H7 (cell line): ENCODE results near the gene SETD7. TPM values are rescaled to one million over a fixed set of nuclear protein-coding genes. Genes with fewer than 3 reads are reported as not detected.

Experiments used
- DNase-seq: peaks from one replicate; pipeline ENCODE4 v3.0.0; 2012
- H3K27me3 ChIP-seq: 2 replicates; pipeline ENCODE4 v1.6.0; 2011; ENCODE audit warnings: mild to moderate bottlenecking, low read length; ENCODE audit not compliant: control insufficient read depth, insufficient read depth
- H3K36me3 ChIP-seq: replicated peaks from 2 replicates; pipeline ENCODE4 v1.5.1; 2011; ENCODE audit warnings: low read length; ENCODE audit not compliant: control insufficient read depth, insufficient read depth
- H3K4me3 ChIP-seq: 2 replicates; pipeline ENCODE4 v1.5.1; 2011; ENCODE audit warnings: low read depth, mild to moderate bottlenecking, control low read depth, low read length, moderate library complexity; ENCODE audit not compliant: insufficient read depth
- total RNA-seq: library from RNA; depleted of rRNA; stranded (reverse); fragments of >200 nt; shearing (Covaris generic); gene quantifications from 2 replicates; pipeline ENCODE4 v1.2.3, GENCODE V29; 2014

SETD7 gene
- total RNA-seq, 1 experiment from 2014 or later, result 8.6 TPM

GRCh38 chr4:139547979-139548378 is 8.0 kb downstream of the SETD7 start:
- no peak for DNase-seq
- H3K27me3 ChIP-seq, result no peaks in the 10 kb centered on the region
- no peak overlapping the region for H3K4me3 ChIP-seq
- no peaks in the 10 kb centered on the region for H3K36me3 ChIP-seq

GRCh38 chr4:139540632-139541031 is 15.4 kb downstream of the SETD7 start:
- H3K27me3 ChIP-seq, result no peaks in the 10 kb centered on the region
- DNase-seq, result no peak
- no peaks in the 10 kb centered on the region for H3K36me3 ChIP-seq
- no peak overlapping the region for H3K4me3 ChIP-seq

- H3K36me3 ChIP-seq, result no peaks in the 10 kb centered on the region
- no peak overlapping the region for H3K4me3 ChIP-seq
- no peak for DNase-seq
- no peaks in the 10 kb centered on the region for H3K27me3 ChIP-seq
Measured at GRCh38 chr4:139540161-139540560, 15.9 kb downstream of the SETD7 start.

GRCh38 chr4:139537292-139537691 is 18.7 kb downstream of the SETD7 start:
- Histone ChIP-seq H3K36me3 (no peaks in the 10 kb centered on the region), H3K27me3 (no peaks in the 10 kb centered on the region), H3K4me3 (no peak overlapping the region)
- no peak for DNase-seq

DNA sequence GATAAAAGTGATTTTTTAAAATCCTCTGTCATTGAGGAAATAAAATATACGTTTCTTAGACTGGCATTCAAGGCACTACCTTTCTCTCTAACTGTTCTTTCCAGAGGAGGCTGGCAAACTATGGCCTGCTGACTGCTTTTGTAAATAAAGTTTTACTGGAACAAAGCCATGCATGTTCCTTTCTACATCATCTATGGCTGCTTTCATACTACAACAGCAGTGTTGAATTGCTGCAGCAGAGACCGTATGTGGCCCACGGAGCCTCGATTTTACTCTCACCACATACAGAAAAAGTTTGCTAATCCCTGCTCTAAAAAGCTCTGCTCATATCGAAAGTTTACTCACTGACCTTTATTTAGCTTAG is 20.2 kb downstream of the SETD7 start:
- no peak for DNase-seq
- Histone ChIP-seq H3K36me3 (no peaks in the 10 kb centered on the region), H3K4me3 (no peak overlapping the region), H3K27me3 (no peaks in the 10 kb centered on the region)

DNA sequence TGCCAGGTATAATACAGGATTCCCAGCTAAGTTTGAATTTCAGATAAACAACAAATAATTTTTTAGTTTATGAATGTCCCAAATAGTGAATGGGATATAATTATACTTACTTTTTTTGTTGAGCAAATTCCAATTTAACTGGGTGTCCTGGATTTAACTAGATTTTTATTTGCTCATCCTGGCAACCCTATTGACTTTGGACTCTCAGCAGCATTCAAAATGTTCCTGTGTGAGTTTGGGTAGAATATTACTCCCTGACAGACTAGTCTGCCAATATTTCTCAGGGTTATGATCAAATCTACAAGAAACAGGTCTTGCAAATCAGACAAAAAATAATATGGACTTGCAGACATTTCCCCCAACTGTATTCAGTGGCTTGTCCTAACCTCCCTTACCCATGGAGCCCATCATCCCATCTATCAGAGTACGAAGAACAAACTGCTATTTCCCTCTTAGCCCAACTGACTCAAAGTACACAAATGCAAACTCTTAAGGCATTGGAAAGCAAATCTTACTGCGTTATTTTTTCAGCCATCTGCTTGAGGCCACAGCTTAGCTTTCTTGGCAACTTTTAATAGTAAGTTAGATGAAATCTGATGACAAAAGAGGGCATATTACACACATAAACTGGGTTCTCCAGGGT is 20.7 kb downstream of the SETD7 start:
- DNase-seq, result no peak
- no peaks in the 10 kb centered on the region for H3K36me3 ChIP-seq
- H3K27me3 ChIP-seq, result no peaks in the 10 kb centered on the region
- H3K4me3 ChIP-seq, result no peak overlapping the region

DNA sequence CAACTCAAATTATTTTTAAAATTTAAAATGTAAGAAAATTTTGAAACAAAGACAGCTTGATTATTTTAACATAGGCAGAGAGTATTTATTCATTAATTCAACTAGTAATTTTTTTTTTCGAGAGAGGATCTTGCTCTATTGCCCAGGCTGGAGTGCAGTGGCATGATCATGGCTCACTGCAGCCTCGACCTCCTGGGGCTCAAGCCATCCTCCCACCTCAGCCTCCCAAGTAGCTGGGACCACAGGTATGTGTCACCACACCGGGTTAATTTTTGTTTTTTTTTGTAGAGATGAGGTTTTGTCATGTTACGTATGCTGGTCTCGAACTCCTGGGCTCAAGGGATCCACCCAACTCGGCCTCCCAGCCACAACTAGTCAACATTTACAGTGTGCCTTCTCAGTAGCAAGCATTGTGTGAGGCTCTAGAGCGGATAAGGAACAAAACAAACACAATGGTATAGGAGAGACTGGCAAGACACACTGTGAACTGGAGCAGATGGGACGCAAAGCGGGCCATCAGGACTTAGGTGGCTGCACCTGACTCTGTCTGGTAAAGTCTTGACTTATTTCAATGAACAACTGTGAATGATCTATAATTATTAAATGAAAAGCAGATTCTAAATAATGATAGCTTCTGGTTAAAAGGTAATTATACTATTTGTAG is 21.6 kb downstream of the SETD7 start:
- DNase-seq, result no peak
- H3K4me3 ChIP-seq, result no peak overlapping the region
- no peaks in the 10 kb centered on the region for H3K36me3 ChIP-seq
- H3K27me3 ChIP-seq, result no peaks in the 10 kb centered on the region

- Histone ChIP-seq H3K4me3 (no peak overlapping the region), H3K36me3 (no peaks in the 10 kb centered on the region), H3K27me3 (no peaks in the 10 kb centered on the region)
- no peak for DNase-seq
Measured at GRCh38 chr4:139533511-139533910, 22.5 kb downstream of the SETD7 start.

- Histone ChIP-seq H3K36me3 (no peaks in the 10 kb centered on the region), H3K27me3 (no peaks in the 10 kb centered on the region), H3K4me3 (no peak overlapping the region)
- no peak for DNase-seq
Measured at GRCh38 chr4:139532947-139533346, 23.1 kb downstream of the SETD7 start.

- Histone ChIP-seq H3K36me3 (no peaks in the 10 kb centered on the region), H3K4me3 (no peak overlapping the region), H3K27me3 (no peaks in the 10 kb centered on the region)
- peak; percentile 79 for DNase-seq
Measured at GRCh38 chr4:139530833-139531427, 25.1 kb downstream of the SETD7 start.

- no peaks in the 10 kb centered on the region for H3K36me3 ChIP-seq
- H3K4me3 ChIP-seq, result no peak overlapping the region
Measured at GRCh38 chr4:139528377-139529005, 27.5 kb downstream of the SETD7 start.

GRCh38 chr4:139526928-139527327 is 29.1 kb downstream of the SETD7 start:
- Histone ChIP-seq H3K36me3 (no peaks in the 10 kb centered on the region), H3K27me3 (no peaks in the 10 kb centered on the region), H3K4me3 (no peak overlapping the region)
- DNase-seq, result no peak

More at GRCh38 chr4:139528377-139529005, 27.5 kb downstream of the SETD7 start:
- no peak for DNase-seq
- no peaks in the 10 kb centered on the region for H3K27me3 ChIP-seq

- DNase-seq, result no peak
- no peak overlapping the region for H3K4me3 ChIP-seq
- no peaks in the 10 kb centered on the region for H3K36me3 ChIP-seq
- H3K27me3 ChIP-seq, result no peaks in the 10 kb centered on the region
Measured at GRCh38 chr4:139525414-139525813, 30.6 kb downstream of the SETD7 start.

DNA sequence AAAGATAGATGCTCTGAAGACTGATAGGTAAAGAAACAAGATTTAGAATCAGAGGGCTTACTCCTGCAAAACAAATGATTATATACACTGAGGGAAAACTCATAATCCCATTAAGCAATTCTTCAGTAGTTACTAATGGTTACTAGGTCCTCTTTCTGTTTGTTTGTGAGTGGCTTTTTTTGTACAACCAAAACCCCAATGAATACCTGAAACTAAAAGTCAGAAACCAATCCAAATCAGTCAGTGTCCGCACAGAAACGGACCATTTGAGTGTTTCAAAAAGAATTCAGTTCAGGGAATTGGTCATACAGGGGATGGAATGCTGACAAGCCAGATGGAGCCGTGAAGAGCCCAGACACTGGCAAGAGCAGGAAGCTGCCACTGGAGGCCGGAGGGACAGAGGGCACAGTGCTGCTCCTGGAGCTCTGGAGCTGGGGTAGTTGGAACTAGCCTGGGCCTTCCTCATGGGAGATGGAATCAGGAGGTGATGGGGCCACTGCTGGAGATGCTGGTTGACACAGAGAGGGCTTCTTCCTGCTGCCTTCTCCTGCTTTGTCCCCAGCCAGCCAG is 31.9 kb downstream of the SETD7 start:
- DNase-seq, result no peak
- Histone ChIP-seq H3K36me3 (no peaks in the 10 kb centered on the region), H3K27me3 (no peaks in the 10 kb centered on the region), H3K4me3 (no peak overlapping the region)

- Histone ChIP-seq H3K27me3 (no peaks in the 10 kb centered on the region), H3K4me3 (no peak overlapping the region), H3K36me3 (no peaks in the 10 kb centered on the region)
- no peak for DNase-seq
Measured at GRCh38 chr4:139523076-139523475, 32.9 kb downstream of the SETD7 start.
